H1 (cell line): Measurements from ENCODE around the gene RNF41.

Experiments
- ASH2L ChIP-seq: fragments of 200-600, 300-600 bp; sonication (generic); IDR thresholded peaks from one replicate; pipeline ENCODE4 v1.7.1; 2017; ENCODE audit warnings: low read length
- CREB1 ChIP-seq: IDR thresholded peaks from 2 replicates; pipeline ENCODE4 v1.6.1; 2012; ENCODE audit warnings: inconsistent platforms
- CTCF ChIP-seq, 3 experiments: IDR thresholded peaks; 1 replicate in 2 of 3; 2 replicates in 1 of 3; pipeline versions ENCODE4 v1.5.1 to v1.6.1; 2011; ENCODE audit warnings: low read length in 3 of 3, mild to moderate bottlenecking in 3 of 3, inconsistent platforms in 2 of 3, low read depth in 1 of 3, moderate library complexity in 1 of 3; ENCODE audit not compliant: insufficient read depth in 1 of 3; ENCODE audit errors: control extremely low read depth in 1 of 3
- EGR1 ChIP-seq: IDR thresholded peaks from 2 replicates; pipeline ENCODE4 v1.6.1; 2011; ENCODE audit warnings: low read depth, low read length, borderline replicate concordance
- EP300 ChIP-seq, 2 experiments: IDR thresholded peaks; 1 replicate in 1 of 2; 2 replicates in 1 of 2; pipeline ENCODE4 v1.6.1; 2011 to 2012; ENCODE audit warnings: low read depth in 2 of 2, low read length in 2 of 2, mild to moderate bottlenecking in 2 of 2, borderline replicate concordance in 1 of 2, inconsistent platforms in 1 of 2, moderate library complexity in 1 of 2
- EZH2 ChIP-seq: fragments of 200-600 bp; sonication (generic); IDR thresholded peaks from 2 replicates; pipeline ENCODE4 v1.7.1; 2012; ENCODE audit warnings: low read depth, mild to moderate bottlenecking, moderate library complexity, low read length, inconsistent platforms; ENCODE audit not compliant: severe bottlenecking
- ZNF274 ChIP-seq: IDR thresholded peaks from 2 replicates; pipeline ENCODE4 v1.7.0; 2012; ENCODE audit warnings: low read length, borderline replicate concordance; ENCODE audit errors: extremely low read depth

GRCh38 chr12:56160193-56160763, 61.4 kb downstream of the RNF41 start:
- TF ChIP-seq CTCF (IDR thresholded peaks at IDR 0.05; ENCODE audit: control extremely low read depth in 1 of 3, insufficient read depth in 1 of 3, low read depth in 1 of 3, low read length in 3 of 3) = no peak
- TF ChIP-seq ASH2L = no peak
- no peak for TF ChIP-seq CREB1
- no peak for TF ChIP-seq EP300 (IDR thresholded peaks at IDR 0.05; ENCODE audit: borderline replicate concordance in 1 of 2, low read depth in 2 of 2, low read length in 2 of 2)
- TF ChIP-seq EGR1 = no peak
- TF ChIP-seq ZNF274 = no peak
- TF ChIP-seq EZH2 = no peak
